A549 (cell line): ENCODE data around the gene APBB2. TPM values are rescaled to one million over a fixed set of nuclear protein-coding genes. Genes with fewer than 3 reads are reported as not detected.

ENCODE experiments used
- ATAC-seq, 2 experiments: fragments of 200-7000 bp in 1 of 2; fragments of >200 bp in 1 of 2; cut with Nextera tagmentation in 1 of 2; cut with Tn5 transposase in 1 of 2; 3 replicates each; pipeline versions ENCODE4 v1.8.0 to v1.9.1; 2018 to 2020; ENCODE audit warnings: mild to moderate bottlenecking in 1 of 2, moderate library complexity in 1 of 2
- CTCF ChIA-PET: fragments of 300-600 bp; sonication (Branson Sonifier 250); formaldehyde crosslinking; extraction: SDS; loops from one replicate; lab custom pipeline; 2021; ENCODE audit warnings: antibody characterized with exemption, inconsistent platforms; lab: Yijun Ruan, JAX
- POLR2A ChIA-PET: fragments of 350-600 bp; formaldehyde crosslinking; extraction: SDS; loops from one replicate; lab custom pipeline; 2021; ENCODE audit warnings: antibody characterized with exemption, inconsistent platforms; lab: Yijun Ruan, JAX
- DNase-seq, 2 experiments: peaks; one replicate each; pipeline versions ENCODE4 v3.0.0 to v3.0.0-alpha.2; 2011 to 2016; ENCODE audit warnings: low read depth in 1 of 2, low spot score in 1 of 2
- FAIRE-seq: peaks from 2 replicates; lab custom pipeline; 2011; peaks lifted over from hg19 to GRCh38; lab: Jason Lieb, UNC
- H3K27ac ChIP-seq, 2 experiments: fragments of >200 bp; sonication (Bioruptor Twin); formaldehyde crosslinking; 3 replicates each; pipeline ENCODE4 v1.5.1; 2016 to 2017
- H3K4me1 ChIP-seq: fragments of >200 bp; sonication (Bioruptor Twin); formaldehyde crosslinking; 3 replicates; pipeline ENCODE4 v1.6.1; 2016
- H3K4me2 ChIP-seq: fragments of >200 bp; sonication (Bioruptor Twin); formaldehyde crosslinking; 3 replicates; pipeline ENCODE4 v1.6.1; 2016
- H3K4me3 ChIP-seq: fragments of >200 bp; sonication (Bioruptor Twin); formaldehyde crosslinking; 3 replicates; pipeline ENCODE4 v1.5.1; 2016
- H3K9me3 ChIP-seq: fragments of >200 bp; sonication (Bioruptor Twin); formaldehyde crosslinking; 3 replicates; pipeline ENCODE4 v1.6.1; 2016
- CBX2 ChIP-seq: fragments of 200-600 bp; sonication (generic); IDR thresholded peaks from 2 replicates; pipeline ENCODE4 v1.6.1; 2016; ENCODE audit warnings: low read depth, mild to moderate bottlenecking, borderline replicate concordance
- EP300 ChIP-seq, 2 experiments: fragments of >200 bp; sonication (Bioruptor Twin); formaldehyde crosslinking; IDR thresholded peaks; 2 replicates in 1 of 2; 3 replicates in 1 of 2; pipeline ENCODE4 v1.6.1; 2016 to 2017
- FOSB ChIP-seq: fragments of 250-450 bp; sonication (Bioruptor Pico); IDR thresholded peaks from 2 replicates; pipeline ENCODE4 v1.5.0; 2020; ENCODE audit warnings: mild to moderate bottlenecking, moderate library complexity
- HOXA7 ChIP-seq: fragments of 250-450 bp; sonication (Bioruptor Pico); IDR thresholded peaks from 2 replicates; pipeline ENCODE4 v1.5.0; 2020; ENCODE audit warnings: mild to moderate bottlenecking, moderate library complexity
- HOXB13 ChIP-seq: fragments of 250-450 bp; sonication (Bioruptor Pico); IDR thresholded peaks from 2 replicates; pipeline ENCODE4 v1.5.0; 2020; ENCODE audit warnings: low read depth, mild to moderate bottlenecking, moderate library complexity
- KDM1A ChIP-seq: fragments of 200-600 bp; sonication (generic); IDR thresholded peaks from 2 replicates; pipeline ENCODE4 v1.6.1; 2016; ENCODE audit warnings: low read depth, mild to moderate bottlenecking
- KDM5A ChIP-seq: fragments of 200-600 bp; sonication (generic); IDR thresholded peaks from 2 replicates; pipeline ENCODE4 v1.6.1; 2016; ENCODE audit warnings: antibody characterized with exemption, mild to moderate bottlenecking
- MAFK ChIP-seq: fragments of 450-650 bp; IDR thresholded peaks from 2 replicates; pipeline ENCODE4 v1.6.1; 2014; ENCODE audit not compliant: partially characterized antibody
- MAZ ChIP-seq: fragments of 150-350 bp; IDR thresholded peaks from 2 replicates; pipeline ENCODE4 v1.6.1; 2014; ENCODE audit warnings: antibody characterized with exemption, low read depth, low read length, borderline replicate concordance
- NFE2L2 ChIP-seq: fragments of 150-350 bp; conservative IDR thresholded peaks from 2 replicates; pipeline ENCODE4 v1.6.1; 2014; ENCODE audit warnings: low read length
- POLR2AphosphoS2 ChIP-seq: conservative IDR thresholded peaks from 2 replicates; pipeline ENCODE4 v1.6.1; 2012; ENCODE audit warnings: low read length, improper control_type of control experiment, inconsistent platforms
- RAD21 ChIP-seq, 2 experiments: fragments of >200 bp in 1 of 2; sonication (Bioruptor Twin) in 1 of 2; formaldehyde crosslinking in 1 of 2; IDR thresholded peaks in 1 of 2; conservative IDR thresholded peaks in 1 of 2; 2 replicates in 1 of 2; 3 replicates in 1 of 2; pipeline ENCODE4 v1.6.1; 2012 to 2018; ENCODE audit warnings: inconsistent platforms in 1 of 2
- RNF2 ChIP-seq: fragments of 200-600 bp; sonication (generic); IDR thresholded peaks from 2 replicates; pipeline ENCODE4 v1.6.1; 2016; ENCODE audit warnings: low read depth, mild to moderate bottlenecking, antibody characterized with exemption, moderate library complexity, borderline replicate concordance
- TP53 ChIP-seq: fragments of 250-450 bp; sonication (Bioruptor Pico); IDR thresholded peaks from 2 replicates; pipeline ENCODE4 v1.5.0; 2021; ENCODE audit warnings: mild to moderate bottlenecking, moderate library complexity
- USF2 ChIP-seq: fragments of 450-650 bp; IDR thresholded peaks from 2 replicates; pipeline ENCODE4 v1.6.1; 2014; ENCODE audit warnings: antibody characterized with exemption
- ZFP36 ChIP-seq: fragments of 450-650 bp; IDR thresholded peaks from 2 replicates; pipeline ENCODE4 v1.6.1; 2014; ENCODE audit warnings: borderline replicate concordance; ENCODE audit not compliant: partially characterized antibody
- WGBS: methylation state at CpG from one replicate; pipeline ENCODE4 v1.1.6; 2017; ENCODE audit errors: missing lambda C conversion rate; 5-methylcytosine and 5-hydroxymethylcytosine counted together
- polyA plus RNA-seq, 4 experiments: library from polyadenylated mRNA; depleted of rRNA in 3 of 4; stranded (reverse); fragments of >200 nt; fragmentation: RNase III in 1 of 4; extraction: RNeasy Plus Mini Kit Qiagen cat#74134 plus additional on column Dnase treatment in 1 of 4; gene quantifications; 2 replicates in 3 of 4; 3 replicates in 1 of 4; pipeline ENCODE4 v1.2.3, GENCODE V29; 2011 to 2017
- TF ChIP-seq, protein P1 (sequence below): IDR thresholded peaks from 2 replicates; pipeline ENCODE4 v1.6.1; 2012; ENCODE audit warnings: low read depth, borderline replicate concordance
- TF ChIP-seq, protein P2 (sequence below): fragments of 250-450 bp; sonication (Bioruptor Pico); IDR thresholded peaks from 2 replicates; pipeline ENCODE4 v1.5.0; 2021; ENCODE audit warnings: mild to moderate bottlenecking, moderate library complexity, borderline replicate concordance

Gene APBB2
- polyA plus RNA-seq, 2 of the 4 experiments (the other 2 are of a cell fraction), result 8.3 to 31.9 TPM

DNA sequence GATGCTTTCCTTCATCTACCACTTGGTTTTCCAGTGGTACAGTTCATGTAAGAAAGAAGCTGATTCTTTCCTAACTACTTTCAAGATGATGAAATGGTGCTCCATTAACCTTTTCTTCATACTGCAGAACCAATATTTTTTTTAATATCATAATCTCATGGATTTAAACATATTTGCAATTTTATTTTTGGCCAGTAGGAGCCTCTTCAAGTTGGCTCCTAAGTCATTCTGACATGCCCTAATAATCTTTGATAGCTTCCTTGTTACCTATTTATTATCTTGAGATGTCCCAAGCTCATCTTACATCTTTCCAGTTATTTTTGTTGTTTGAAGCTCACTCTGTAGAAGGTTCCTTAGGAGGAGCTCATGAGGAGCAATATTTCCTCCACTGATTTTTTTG, 170.2 kb downstream of the APBB2 start:
- DNase-seq, result peak in 1 of 2 experiments; percentile 10
- TF ChIP-seq KDM5A, result no peak
- no peak for TF ChIP-seq RNF2
- TF ChIP-seq EP300 (IDR thresholded peaks at IDR 0.05), result no peak
- TF ChIP-seq TP53 (CRISPR knock-in tag), result no peak
- TF ChIP-seq USF2, result no peak
- TF ChIP-seq HOXB13 (CRISPR knock-in tag), result no peak
- TF ChIP-seq HOXA7 (CRISPR knock-in tag), result no peak
- no peak for TF ChIP-seq FOSB (CRISPR knock-in tag)
- FAIRE-seq, result no peak
- H3K27ac ChIP-seq, result no peak overlapping the region
- no peak overlapping the region for H3K4me2 ChIP-seq
- POLR2A ChIA-PET, result no interaction called here
- peaks cover 10% of the 10 kb centered on the region; the same call in 1 of the 3 replicates for H3K9me3 ChIP-seq
- no peak overlapping the region for H3K4me3 ChIP-seq
- ATAC-seq, result no peak
- CTCF ChIA-PET, result interaction anchor here (1.1 kb wide), 1 partner anchor 11 kb away, joined by 3 read pairs; no protein-coding TSS in a partner anchor
- H3K4me1 ChIP-seq, result no peaks in the 10 kb centered on the region

DNA sequence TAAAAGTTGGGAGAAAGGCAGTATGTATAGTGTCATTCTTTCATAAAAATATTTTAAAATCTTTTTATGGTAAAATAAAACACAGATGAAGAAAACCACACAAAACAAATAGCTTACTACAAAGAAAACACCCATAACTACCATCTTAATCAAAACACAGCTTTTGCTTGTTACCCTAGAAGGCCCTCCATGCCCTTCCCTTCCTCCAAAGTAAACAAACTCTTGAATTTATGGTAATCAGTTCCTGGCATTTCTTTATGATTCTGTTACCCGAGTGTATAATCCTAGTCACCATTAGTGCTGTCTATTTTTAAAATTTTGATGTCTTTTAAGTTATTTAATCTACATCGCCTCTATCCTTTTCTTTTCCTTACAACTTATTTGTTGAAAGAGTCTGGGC, 170.9 kb downstream of the APBB2 start:
- Histone ChIP-seq H3K4me1 (no peaks in the 10 kb centered on the region), H3K4me2 (no peak overlapping the region), H3K9me3 (peaks cover 10% of the 10 kb centered on the region; the same call in 1 of the 3 replicates), H3K27ac (no peak overlapping the region), H3K4me3 (no peak overlapping the region)
- ChIA-PET CTCF (interaction anchor here (1.1 kb wide), 1 partner anchor 12 kb away, joined by 3 read pairs; no protein-coding TSS in a partner anchor), POLR2A (no interaction called here)
- DNase-seq, result no peak
- no peak for FAIRE-seq
- no peak for TF ChIP-seq ZFP36
- no peak for TF ChIP-seq USF2
- TF ChIP-seq KDM1A, result no peak
- TF ChIP-seq NFE2L2, result no peak
- no peak for TF ChIP-seq RAD21 (conservative IDR thresholded peaks at IDR 0.05 in 1 of 2, IDR thresholded peaks at IDR 0.05 in 1 of 2)
- TF ChIP-seq CBX2, result no peak
- no peak for TF ChIP-seq HOXB13 (CRISPR knock-in tag)
- TF ChIP-seq TP53 (CRISPR knock-in tag), result no peak
- TF ChIP-seq, protein P1, sequence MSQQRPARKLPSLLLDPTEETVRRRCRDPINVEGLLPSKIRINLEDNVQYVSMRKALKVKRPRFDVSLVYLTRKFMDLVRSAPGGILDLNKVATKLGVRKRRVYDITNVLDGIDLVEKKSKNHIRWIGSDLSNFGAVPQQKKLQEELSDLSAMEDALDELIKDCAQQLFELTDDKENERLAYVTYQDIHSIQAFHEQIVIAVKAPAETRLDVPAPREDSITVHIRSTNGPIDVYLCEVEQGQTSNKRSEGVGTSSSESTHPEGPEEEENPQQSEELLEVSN, result no peak
- TF ChIP-seq POLR2AphosphoS2, result no peak
- no peak for TF ChIP-seq MAZ
- TF ChIP-seq MAFK, result no peak
- no peak for ATAC-seq
- 45% methylated on average over 2 of the region's 2 CpGs for WGBS

GRCh38 chr4:41041551-41041950, 172.8 kb downstream of the APBB2 start:
- Histone ChIP-seq H3K9me3 (peaks cover 10% of the 10 kb centered on the region; the same call in 1 of the 3 replicates), H3K27ac (no peak overlapping the region), H3K4me2 (no peak overlapping the region), H3K4me1 (no peaks in the 10 kb centered on the region), H3K4me3 (no peak overlapping the region)
- TF ChIP-seq, protein P2, sequence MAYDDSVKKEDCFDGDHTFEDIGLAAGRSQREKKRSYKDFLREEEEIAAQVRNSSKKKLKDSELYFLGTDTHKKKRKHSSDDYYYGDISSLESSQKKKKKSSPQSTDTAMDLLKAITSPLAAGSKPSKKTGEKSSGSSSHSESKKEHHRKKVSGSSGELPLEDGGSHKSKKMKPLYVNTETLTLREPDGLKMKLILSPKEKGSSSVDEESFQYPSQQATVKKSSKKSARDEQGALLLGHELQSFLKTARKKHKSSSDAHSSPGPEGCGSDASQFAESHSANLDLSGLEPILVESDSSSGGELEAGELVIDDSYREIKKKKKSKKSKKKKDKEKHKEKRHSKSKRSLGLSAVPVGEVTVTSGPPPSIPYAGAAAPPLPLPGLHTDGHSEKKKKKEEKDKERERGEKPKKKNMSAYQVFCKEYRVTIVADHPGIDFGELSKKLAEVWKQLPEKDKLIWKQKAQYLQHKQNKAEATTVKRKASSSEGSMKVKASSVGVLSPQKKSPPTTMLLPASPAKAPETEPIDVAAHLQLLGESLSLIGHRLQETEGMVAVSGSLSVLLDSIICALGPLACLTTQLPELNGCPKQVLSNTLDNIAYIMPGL (CRISPR knock-in tag), result no peak
- WGBS, result 89% methylated on average over 1 of the region's 1 CpG
- FAIRE-seq, result no peak
- POLR2A ChIA-PET, result no interaction called here
- ATAC-seq, result no peak
- CTCF ChIA-PET, result interaction anchor here (1.2 kb wide), 1 partner anchor 66 kb away, joined by 3 read pairs; no protein-coding TSS in a partner anchor
- no peak for DNase-seq
